ENCODE data around the gene DLGAP5. TPM values are rescaled to one million over a fixed set of nuclear protein-coding genes. Genes with fewer than 3 reads are reported as not detected.
A peak's percentile ranks its signal among the peaks of the same experiment; 100 is the strongest.

The DLGAP5 gene
- total RNA-seq, 1 experiment from 2014 or later = 72.8 TPM

DNA sequence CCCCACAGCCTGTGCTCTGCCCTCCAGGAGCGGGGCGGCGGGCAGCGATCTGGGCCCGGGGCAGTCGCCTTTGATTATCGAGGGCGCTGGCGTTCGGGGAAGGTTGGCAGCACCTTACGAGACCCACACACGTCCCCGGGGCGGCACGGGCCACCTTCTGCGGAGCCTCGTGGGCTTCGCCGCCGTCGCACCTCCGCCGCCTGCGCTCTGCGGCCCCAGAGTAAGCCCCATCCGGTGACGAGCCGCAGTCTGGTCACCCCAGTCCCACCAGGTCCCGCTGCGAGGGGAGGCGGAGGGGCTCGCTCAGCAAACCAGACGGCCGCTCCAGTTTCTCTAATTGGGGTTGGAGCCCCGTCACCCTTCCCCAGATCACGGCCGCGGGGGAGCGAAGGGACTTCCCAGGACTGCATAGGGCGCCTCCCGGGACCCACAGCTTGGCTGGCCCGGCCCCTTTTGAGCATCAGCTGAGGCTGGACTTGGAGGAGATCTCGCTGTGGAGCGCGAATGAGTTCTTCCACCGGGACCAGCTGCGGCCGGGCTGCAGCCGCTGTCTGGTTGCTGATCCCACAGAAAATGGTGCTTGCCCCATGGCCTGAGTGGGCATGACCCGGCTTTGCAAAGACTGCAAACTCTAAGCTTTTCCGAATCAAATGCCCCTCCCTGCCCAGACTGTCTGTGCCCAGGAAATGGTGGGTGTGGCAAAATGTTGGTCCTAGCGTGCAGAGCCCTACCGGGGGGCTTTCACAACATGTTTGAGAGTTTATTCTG is 61.8 kb downstream of the DLGAP5 start:
- no peaks in the 10 kb centered on the region for H4K20me1 ChIP-seq (ENCODE audit: insufficient read depth)
- DNase-seq (ENCODE audit: low read depth, low spot score) (no peak), ATAC-seq (peak; percentile 73)
- intact Hi-C loops (cut with micrococcal nuclease) = loop anchor here (2.0 kb wide), 2 partner anchors 27 to 41 kb away; no protein-coding TSS in a partner anchor
- H3K27me3 ChIP-seq (ENCODE audit: insufficient read depth, low read length) = no peaks in the 10 kb centered on the region
- ChIA-PET CTCF (interaction anchor here (0.9 to 1.8 kb wide), 2 partner anchors 17 to 40 kb away, joined by 3 to 5 read pairs; no protein-coding TSS in a partner anchor), POLR2A (interaction anchor here (0.6 to 2.5 kb wide), 7 partner anchors 8 to 79 kb away, joined by 3 to 17 read pairs (median 7); no protein-coding TSS in a partner anchor), RAD21 (ENCODE audit: low non-redundant PET in 1 of 2, low total read pairs in 2 of 2, uncharacterized antibody in 2 of 2, unreplicated experiment in 2 of 2) (no interaction called here)
- no TSS peak for BruUV-seq (replicated peaks)
- H3K4me1 ChIP-seq (ENCODE audit: control insufficient read depth in 1 of 2, insufficient read depth in 2 of 2, low read length in 2 of 2) = peaks cover 30 to 61% of the 10 kb centered on the region in 2 experiments
- peak overlapping the region; percentile 79 for H3K27ac ChIP-seq (ENCODE audit: low read depth, low read length)
- TF ChIP-seq REST (IDR thresholded peaks at IDR 0.05; ENCODE audit: low read depth) = no peak
- TF ChIP-seq JUND (IDR thresholded peaks at IDR 0.05) = no peak
- TF ChIP-seq CEBPB (IDR thresholded peaks at IDR 0.05; ENCODE audit: low read depth) = no peak
- no peak for TF ChIP-seq ELF1 (IDR thresholded peaks at IDR 0.05; ENCODE audit: borderline replicate concordance, low read depth)
- no peak for TF ChIP-seq POLR2AphosphoS5 (IDR thresholded peaks at IDR 0.05; ENCODE audit: low read depth, low read length)
- peak; percentile 8 for TF ChIP-seq ZBTB33 (IDR thresholded peaks at IDR 0.05; ENCODE audit: extremely low read depth, insufficient replicate concordance, low read length)
- peak; percentile 37; the same call in 1 of the 2 replicates for TF ChIP-seq MAX (IDR thresholded peaks at IDR 0.05)
- peak; percentile 44; the same call in 1 of the 2 replicates for TF ChIP-seq ZFX (IDR thresholded peaks at IDR 0.05)
- H3K9ac ChIP-seq (ENCODE audit: low read length) = peak overlapping the region; percentile 77
- peaks cover 44% of the 10 kb centered on the region for H3K79me2 ChIP-seq (ENCODE audit: insufficient read depth, low read length)
- no peaks in the 10 kb centered on the region for H3K9me3 ChIP-seq (ENCODE audit: control insufficient read depth in 1 of 2, insufficient read depth in 1 of 2, low read depth in 1 of 2, low read length in 2 of 2)
- no peaks in the 10 kb centered on the region for H3K9me2 ChIP-seq (ENCODE audit: insufficient read depth)
- no peak overlapping the region for H2AFZ ChIP-seq (ENCODE audit: low read depth, low read length, poor library complexity, severe bottlenecking)
- peak overlapping the region; percentile 77 for H3K4me2 ChIP-seq (ENCODE audit: low read length)
- peak overlapping the region; percentile 74 to 80 for H3K4me3 ChIP-seq (replicated peaks in 1 of 2; ENCODE audit: low read depth in 1 of 2, low read length in 2 of 2)
- no peaks in the 10 kb centered on the region for H3K36me3 ChIP-seq (ENCODE audit: control insufficient read depth in 1 of 2, insufficient read depth in 2 of 2, low read length in 2 of 2)
